Activated CD8-positive, alpha-beta memory T cell treated with anti-CD3 and anti-CD28 coated beads, Interleukin-2, amount 50 U/mL, for 4 hours (primary cell): ENCODE data around the gene RSF1.
"Not testable (repeated sequence)": the region's sequence is repeated elsewhere in the genome, so short reads cannot be mapped to it uniquely, and the experiment has no call there.

Experiments
- DNase-seq: peaks from one replicate; pipeline ENCODE4 v3.0.0-alpha.2; 2020

RSF1 gene, protein sequence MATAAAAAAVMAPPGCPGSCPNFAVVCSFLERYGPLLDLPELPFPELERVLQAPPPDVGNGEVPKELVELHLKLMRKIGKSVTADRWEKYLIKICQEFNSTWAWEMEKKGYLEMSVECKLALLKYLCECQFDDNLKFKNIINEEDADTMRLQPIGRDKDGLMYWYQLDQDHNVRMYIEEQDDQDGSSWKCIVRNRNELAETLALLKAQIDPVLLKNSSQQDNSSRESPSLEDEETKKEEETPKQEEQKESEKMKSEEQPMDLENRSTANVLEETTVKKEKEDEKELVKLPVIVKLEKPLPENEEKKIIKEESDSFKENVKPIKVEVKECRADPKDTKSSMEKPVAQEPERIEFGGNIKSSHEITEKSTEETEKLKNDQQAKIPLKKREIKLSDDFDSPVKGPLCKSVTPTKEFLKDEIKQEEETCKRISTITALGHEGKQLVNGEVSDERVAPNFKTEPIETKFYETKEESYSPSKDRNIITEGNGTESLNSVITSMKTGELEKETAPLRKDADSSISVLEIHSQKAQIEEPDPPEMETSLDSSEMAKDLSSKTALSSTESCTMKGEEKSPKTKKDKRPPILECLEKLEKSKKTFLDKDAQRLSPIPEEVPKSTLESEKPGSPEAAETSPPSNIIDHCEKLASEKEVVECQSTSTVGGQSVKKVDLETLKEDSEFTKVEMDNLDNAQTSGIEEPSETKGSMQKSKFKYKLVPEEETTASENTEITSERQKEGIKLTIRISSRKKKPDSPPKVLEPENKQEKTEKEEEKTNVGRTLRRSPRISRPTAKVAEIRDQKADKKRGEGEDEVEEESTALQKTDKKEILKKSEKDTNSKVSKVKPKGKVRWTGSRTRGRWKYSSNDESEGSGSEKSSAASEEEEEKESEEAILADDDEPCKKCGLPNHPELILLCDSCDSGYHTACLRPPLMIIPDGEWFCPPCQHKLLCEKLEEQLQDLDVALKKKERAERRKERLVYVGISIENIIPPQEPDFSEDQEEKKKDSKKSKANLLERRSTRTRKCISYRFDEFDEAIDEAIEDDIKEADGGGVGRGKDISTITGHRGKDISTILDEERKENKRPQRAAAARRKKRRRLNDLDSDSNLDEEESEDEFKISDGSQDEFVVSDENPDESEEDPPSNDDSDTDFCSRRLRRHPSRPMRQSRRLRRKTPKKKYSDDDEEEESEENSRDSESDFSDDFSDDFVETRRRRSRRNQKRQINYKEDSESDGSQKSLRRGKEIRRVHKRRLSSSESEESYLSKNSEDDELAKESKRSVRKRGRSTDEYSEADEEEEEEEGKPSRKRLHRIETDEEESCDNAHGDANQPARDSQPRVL (N-terminal part only)

DNA sequence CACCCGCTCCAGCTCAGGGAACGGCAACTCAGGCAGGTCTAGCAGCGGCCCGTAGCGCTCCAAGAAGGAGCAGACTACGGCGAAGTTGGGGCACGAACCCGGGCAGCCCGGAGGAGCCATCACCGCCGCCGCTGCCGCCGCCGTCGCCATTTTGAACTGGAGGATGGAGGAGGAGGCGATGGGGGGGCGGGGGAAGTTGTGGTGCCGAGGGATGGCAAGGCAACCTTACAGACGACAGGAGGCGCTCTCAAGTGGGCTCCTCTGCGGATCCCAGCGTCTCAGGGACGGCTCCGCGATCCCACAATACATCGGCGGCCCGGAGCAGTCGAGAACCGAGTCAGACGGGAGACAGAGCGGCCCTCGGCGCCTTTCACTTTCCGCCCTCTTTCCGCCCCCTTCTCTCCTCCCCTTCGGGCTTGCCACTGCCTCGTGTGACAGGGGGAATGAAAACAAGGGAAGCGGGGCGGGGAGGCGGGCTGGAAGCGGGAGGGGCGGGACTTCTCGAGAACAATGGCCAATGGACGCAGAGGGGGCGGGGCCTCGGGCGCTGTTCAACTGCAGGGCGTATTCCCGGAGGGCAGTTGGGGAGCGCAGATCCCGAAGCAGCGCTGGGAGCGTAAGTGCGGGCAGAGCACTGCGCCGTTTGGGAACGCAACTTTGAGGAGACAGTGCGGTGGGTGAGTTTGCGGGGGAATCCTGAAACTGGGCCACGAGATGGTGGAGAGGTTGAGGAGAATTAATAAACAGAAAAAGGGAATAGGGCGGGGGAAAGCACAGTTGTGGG, at the start of gene RSF1, which contains the start of gene AAMDC:
Gene RSF1, minus strand, starts transcription at position 158 of the 784 bp plus-strand sequence. Its CDS starts 8 bp downstream, at position 150.
Gene AAMDC, plus strand, starts transcription at position 580 of the 784 bp plus-strand sequence. CDS start 21,353 bp downstream, outside the sequence.
- DNase-seq, result peak; percentile 95

DNA sequence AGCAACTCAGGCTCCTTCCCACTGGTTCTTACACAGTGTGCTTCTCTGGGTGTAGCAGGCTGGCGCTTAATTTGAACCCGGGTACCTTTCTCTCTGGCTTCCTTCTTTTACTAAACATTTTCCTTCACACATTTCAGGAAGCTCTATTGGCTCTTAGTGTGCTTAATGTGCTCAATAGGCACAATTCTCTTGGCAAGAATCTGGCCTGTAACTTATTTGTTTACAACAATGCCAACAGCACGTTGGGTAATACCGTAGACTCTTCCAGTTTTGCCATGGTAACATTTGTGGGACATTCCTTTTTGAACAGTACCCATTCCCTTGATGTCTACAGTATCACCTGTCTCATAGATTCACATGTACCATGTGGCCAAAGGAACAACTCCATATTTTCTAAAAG, 48.2 kb upstream of the RSF1 start:
- DNase-seq, result no peak

DNA sequence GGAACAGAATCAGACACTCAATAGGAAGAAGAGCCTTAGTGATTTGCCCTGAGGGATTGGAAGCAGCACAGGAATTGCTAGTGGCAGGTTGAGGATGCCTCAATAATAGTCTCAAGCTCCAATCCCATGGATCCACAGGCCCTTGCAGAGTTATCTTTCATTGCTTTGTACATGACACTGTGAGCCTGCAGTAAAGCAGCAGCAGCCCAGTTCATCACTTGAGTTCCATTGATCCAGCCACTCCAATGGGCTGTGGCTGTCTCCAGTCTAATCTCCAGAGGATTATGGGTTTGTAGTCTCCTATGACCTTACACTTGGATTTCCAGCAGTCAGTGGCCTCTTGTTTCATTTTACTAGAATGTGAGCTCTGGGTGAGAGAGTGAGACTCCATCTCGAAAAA, 45.8 kb upstream of the RSF1 start:
- DNase-seq, result no peak

DNA sequence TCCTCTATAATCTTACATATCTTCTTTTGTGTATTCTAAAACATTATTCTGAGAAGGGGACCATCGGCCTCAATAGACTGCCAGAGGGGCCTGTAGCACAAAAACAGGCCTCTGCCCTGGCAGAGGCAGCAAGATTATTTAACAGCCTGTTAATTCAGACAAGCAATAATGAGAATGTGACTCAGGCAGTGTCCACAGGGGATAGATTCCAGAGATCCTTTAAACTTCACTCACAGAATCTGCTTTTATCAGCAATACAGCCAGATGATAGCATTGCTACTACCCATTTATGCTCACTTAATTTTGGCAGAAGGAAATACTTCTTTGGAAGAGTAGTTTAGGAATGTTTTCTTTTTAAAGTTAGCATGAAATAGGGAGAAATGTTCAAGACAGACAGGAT, 45.3 kb upstream of the RSF1 start:
- no peak for DNase-seq

DNA sequence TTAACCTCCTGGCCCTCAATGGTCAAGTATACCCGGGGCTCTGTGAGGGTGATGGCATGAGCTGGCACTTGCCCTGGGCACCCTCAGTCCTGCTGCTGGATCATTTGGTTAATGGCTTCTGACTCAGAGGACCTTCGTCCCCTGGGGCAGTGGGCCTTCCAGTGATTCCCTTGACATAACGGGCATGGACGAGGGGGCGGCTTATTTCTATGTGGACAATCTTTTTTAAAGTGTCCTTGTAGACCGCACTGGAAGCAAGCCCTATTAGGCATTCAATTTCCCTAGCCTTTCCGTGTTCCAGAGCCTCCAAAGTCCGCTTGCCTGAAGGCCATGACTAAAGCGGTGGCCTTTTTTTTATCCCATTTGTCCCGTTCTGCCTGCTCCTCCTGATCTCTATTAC, 40.9 kb upstream of the RSF1 start:
- DNase-seq, result not testable (repeated sequence)

DNA sequence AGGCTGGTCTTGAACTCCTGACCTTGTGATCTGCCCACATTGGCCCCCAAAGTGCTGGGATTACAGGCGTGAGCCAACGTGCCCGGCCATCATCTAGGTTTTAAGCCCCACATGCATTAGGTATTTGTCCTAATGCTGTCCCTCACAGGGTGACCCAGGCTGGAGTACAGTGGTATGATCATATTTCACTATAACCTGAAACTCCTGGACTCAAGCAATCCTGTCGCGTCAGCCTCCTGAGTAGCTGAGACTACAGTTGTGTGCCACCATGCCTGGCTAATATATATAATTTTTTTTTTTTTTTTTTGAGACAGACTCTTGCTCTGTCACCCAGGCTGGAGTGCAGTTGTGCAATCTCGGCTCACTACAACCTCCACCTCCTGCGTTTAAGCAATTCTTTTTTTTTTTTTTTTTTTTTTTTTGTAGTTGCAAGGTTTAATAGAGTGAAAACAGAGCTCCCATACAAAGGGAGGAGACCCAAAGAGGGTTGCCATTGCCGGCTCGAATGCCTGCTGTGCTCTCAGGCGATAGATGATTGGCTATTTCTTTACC, 37.5 kb upstream of the RSF1 start:
- DNase-seq, result not testable (repeated sequence)

DNA sequence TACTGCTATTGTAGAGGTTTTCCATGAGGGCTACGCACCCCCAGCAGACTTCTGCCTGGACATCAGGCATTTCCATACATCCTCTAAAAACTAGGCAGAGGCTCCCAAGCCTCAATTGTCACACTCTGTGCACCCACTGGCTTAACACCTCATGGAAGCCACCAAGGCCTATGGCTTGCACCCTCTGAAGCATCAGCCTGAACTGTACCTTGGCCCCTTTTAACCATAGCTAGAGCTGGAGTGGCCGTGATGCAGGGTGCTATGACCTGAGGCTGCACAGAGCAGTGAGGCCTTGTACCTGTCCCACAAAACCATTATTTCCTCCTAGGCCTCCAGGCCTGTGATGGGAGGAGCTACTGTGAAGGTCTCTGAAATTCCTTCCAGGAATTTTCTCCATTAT, 34.3 kb upstream of the RSF1 start:
- DNase-seq, result no peak

DNA sequence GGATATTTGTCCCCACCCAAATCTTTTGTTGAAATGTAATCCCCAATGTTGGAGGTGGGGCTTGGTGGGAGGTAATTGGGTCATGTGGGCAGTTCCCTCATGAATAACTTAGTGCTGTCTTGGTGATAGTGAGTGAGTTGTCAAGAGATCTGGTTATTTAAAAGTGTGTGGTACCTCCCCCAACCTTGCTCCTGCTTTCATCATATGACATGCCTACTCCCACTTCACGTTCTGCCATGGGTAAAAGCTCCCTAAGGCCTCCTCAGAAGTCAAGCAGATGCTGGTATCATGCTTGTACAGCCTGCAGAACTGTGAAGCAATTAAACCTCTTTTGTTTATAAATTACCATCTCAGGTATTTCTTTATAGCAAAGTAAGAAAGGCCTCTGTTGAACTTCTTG, 31.0 kb upstream of the RSF1 start:
- no peak for DNase-seq

DNA sequence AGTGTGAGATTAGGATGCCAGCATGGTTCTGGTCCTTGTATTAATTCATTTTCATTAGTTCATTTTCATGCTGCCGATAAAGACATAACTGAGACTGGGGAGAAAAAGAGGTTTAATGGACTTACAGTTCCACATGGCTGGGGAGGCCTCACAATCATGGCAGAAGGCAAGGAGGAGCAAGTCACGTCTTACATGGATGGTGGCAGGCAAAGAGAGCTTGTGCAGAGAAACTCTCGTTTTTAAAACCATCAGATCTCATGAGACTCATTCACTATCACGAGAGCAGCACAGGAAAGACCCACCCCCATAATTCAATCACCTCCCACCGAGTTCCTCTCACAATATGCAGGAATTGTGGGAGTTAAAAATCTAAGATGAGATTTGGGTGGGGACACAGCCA, 23.2 kb upstream of the RSF1 start:
- DNase-seq, result not testable (repeated sequence)

DNA sequence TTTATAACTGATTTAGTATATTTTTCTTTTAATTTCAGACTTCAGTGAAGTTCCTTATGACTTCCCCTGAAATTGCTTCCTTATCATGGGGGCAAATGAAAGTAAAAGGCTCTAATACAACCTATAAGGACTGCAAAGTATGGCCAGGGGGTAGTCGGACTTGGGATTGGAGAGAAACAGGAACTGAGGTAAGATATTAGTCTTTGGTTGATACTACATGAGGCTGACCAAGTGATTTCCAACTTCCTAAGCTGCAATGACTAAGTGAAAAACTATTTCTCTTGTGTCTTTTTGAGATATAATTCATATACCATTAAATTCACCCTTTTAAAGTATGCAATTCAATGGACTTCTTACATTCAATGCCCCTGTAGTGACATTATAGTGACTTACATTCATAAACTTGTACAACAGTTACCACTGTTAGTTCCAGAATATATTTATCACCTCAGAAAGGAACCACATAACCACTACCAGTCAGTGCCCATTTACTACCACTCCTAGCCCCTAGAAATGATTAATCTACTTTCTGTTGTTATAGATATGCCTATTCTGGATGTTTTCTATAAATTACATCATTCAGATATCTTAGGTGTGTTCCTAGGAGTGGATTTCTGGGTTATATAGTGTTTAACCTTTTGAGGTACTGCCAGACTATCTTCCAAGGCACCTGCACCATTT, 22.1 kb upstream of the RSF1 start:
- DNase-seq, result no peak

DNA sequence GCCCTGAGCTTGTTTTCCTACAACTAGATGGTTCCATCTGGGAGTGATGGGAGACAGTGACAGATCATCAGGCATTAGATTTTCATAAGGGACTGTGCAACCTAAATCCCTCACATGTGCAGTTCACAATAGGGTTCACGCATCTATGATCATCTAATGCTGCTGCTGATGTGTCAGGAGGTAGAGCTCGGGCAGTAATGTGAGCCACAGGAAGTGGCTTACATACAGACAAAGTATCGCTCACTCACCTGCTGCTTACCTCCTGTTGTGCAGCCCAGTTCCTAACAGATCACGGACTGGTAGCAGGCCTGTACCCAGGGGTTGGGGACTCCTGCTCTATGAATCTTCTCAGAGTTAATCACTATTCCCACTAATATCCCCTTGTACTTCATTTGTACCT, 12.8 kb upstream of the RSF1 start:
- DNase-seq, result no peak

DNA sequence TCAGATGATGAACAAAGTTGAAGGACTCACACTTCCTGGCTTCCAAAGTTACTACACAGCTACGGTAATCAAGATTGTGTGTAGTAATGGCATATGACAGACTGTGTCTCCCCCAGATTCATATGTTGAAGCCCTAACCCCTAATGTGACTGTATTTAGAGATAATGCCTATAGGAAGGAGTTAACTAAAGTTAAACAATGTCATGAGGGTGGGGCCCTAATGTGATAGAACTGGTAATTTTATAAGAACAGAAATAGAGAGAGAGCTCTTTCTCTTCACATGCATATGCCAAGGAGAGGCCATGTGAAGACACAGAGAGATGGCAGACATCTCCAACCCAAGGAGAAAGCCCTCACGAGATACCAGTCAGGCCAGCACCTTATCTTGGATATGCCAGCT, 8.4 kb upstream of the RSF1 start:
- no peak for DNase-seq

DNA sequence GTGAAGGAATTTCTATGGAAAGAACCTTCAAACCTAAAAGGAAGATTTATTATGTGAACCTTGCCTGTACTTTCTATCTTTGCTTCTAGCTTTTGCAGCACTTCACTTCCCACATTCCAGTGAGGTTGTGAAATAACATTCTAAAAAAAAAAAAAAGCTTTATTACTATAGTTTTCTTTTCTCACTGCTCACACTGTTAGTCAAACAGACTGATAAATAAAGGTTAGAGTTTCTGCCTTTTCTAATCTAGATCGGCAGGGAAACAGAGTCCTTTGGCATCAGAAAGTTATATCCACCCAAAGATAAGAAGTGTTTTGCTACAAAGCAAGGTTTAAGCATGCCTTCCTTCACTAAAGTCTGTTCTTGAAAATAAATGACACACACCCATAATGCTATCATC, 3.3 kb upstream of the RSF1 start:
- DNase-seq, result no peak

DNA sequence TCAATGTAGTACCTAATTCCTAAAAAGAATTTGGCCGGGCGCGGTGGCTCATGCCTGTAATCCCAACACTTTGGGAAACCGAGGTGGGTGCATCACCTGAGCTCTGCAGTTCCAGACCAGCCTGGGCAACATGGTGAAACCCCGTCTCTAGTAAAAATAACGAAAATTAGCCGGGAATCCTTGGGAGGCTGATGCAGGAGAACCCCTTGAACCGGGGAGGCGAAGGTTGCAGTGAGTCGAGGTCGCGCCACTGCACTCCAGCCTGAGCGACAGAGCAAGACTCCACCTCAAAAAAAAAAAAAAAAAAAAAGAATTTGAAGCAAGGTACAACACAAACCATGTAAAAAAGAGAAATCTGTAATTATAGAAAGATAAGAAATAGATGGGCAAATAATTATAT, 1.6 kb upstream of the RSF1 start:
- DNase-seq, result not testable (repeated sequence)

DNA sequence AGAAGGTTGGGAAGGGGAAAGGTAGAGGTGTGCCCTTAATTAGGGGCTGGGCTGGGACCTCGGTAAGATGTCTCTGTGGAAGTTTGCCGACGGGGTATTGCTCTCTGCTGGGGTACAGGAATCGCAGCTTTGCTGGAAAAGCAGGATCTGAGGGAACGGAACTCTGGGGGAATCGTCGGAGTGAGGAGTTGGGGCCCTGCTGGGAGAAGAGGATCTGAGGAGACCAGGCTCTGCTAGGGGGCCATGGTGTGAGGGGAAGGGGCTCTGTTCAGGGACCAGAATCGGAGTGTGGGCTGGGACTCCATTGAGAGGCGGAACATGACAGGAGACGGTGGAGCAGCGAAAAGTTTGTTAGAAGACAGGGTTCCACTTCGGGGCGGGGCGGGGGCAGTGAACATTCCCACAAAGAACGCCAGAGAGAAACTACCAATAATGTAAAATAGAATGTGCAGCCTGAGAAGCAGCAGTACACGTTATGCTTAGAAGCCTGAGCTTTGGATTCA, 878 bp upstream of the RSF1 start:
- peak; percentile 16 for DNase-seq

DNA sequence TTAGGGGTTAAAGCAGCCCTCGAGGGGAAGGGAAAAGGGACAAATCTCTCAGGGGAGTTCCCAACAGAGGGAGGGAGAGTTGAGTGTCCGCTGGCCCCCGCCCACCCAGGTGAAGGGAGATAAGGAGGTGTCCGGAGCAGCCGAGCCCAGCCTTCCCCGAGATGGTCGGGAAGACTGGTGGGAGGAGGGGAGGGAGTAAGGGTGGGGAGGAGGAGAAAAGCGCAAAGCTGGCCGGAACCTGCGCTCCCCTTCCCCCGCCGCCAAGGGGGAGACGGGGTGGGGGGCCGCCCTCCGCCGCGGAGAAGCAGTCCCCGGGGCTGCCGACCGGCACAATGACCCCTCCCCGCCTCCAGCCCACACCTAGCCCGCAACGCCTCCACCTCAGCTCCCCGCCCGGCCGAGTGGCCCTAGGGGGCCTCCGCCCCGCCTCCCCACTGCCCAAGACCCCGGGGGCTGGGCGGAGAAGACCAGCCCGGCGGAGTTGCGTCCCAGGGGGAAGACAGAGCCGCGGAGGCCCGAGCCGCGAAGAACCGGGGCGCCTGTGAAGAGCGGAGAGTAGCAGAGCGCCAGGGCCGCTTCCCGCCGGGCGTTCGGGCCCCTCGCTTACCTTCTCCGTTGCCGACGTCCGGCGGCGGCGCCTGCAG, 479 bp downstream of the RSF1 start:
- peak; percentile 39 for DNase-seq

DNA sequence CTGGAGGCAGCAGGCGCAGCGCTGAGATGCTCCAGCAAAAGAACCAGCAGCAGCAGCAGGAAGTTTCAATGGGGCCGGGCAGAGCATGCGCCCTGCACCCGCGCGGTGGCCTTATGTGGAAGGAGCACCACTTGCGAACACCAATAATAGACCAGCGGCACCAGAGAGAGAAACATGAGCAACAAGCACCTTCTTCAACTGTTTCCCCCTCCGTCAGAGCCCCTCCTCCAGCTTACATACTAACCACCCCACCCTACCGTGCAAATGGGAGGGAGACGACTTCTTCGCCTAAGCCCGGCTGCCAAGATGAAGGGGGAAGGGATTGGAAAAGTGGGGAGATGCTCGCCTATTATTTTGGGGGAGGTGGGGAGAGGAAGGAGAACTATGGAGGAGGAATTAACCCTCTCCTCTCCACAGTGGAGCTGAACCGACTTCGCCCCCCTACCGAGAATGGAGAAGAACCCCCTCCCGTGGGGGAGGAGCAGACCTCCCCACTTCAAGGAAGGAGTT, 1.1 kb downstream of the RSF1 start:
- DNase-seq, result peak; percentile 82

DNA sequence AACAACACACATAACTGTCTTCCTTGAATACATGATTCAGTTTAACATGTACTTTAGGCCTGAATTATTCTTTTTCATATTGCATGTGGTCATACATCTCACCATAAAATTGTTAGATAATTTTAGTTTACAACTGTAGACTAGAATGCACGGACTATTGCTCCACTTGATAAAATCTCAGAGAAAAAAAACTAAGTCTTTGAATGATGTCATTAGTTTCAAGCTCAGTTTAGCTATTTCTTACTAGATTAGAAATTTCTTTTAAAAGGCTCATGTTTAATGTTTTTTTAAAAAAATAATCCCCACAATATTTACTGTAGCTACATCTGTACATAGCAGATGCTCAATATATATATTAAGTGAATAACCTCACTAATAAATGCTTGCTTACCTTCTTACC, 5.1 kb downstream of the RSF1 start:
- no peak for DNase-seq

DNA sequence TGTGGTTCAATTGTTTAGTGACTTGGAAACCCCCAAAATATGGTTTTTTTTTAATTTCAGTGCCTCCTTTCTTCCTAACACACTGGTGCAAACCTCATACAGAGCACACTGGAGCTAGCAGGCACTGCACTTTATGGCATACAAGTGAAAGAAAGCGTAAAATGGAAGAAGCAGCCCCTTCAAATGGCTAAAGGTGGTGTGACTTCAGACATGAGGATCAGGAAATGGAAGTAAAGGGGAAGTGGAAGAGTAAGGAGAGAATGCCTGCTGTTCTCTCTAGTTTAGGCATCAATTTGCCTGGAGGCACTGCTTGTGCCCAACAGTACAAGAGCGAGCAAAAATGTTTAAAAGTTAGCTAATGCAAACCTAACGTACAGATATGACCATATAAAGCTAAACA, 5.7 kb downstream of the RSF1 start:
- no peak for DNase-seq

DNA sequence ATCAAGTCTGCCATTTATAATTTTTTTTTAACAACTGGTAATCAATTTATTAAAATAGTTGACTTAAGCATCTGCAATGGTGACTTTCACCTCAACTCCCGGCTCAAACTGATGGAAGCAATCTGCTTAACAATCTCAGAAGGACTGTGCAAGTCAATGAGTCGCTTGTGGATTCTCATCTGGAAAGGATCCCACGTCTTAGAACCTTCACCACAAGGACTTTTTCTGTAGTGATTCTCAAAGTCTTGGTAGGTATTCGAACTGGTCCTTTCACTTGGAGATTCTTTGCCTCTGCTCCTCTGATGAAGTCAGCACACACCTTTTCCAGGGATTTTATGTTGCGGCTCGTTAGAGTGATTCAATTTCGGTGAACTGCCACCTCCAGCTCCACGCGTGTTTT, 7.3 kb downstream of the RSF1 start:
- no peak for DNase-seq
